SK-N-MC (cell line): Measurements from ENCODE around the gene ATP1A1.

Experiments
- EZH2 ChIP-seq: fragments of 200-600 bp; sonication (generic); IDR thresholded peaks from one replicate; pipeline ENCODE4 v1.6.1; 2017; ENCODE audit warnings: antibody characterized with exemption
- FOXP2 ChIP-seq: optimal IDR thresholded peaks from 2 replicates; pipeline ENCODE3; 2011; ENCODE audit warnings: mild to moderate bottlenecking, moderate library complexity; ENCODE audit not compliant: insufficient read depth; ENCODE audit errors: extremely low read length, control extremely low read depth
- POLR2AphosphoS5 ChIP-seq: IDR thresholded peaks from 2 replicates; pipeline ENCODE4 v1.6.1; 2012; ENCODE audit warnings: mild to moderate bottlenecking, low read depth, low read length, borderline replicate concordance

GRCh38 chr1:116431870-116432500 lies 58.9 kb downstream of the ATP1A1 start:
- TF ChIP-seq EZH2 = no peak
- TF ChIP-seq POLR2AphosphoS5 = no peak
- no peak for TF ChIP-seq FOXP2
